Activated CD4-positive, CD25-positive, alpha-beta regulatory T cell treated with anti-CD3 and anti-CD28 coated beads, Interleukin-2, amount 50 U/mL, for 24 hours (primary cell): ENCODE measurements around the gene ZNF516.

Experiments used
- ATAC-seq, 2 donors: fragments of 150-1000 bp; cut with Tn5 transposase; one replicate each; pipeline ENCODE4 v1.10.0; 2021; ENCODE audit warnings: mild to moderate bottlenecking in 1 of 2, moderate library complexity in 1 of 2

The ZNF516 gene

GRCh38 chr18:76398295-76398694, 96.7 kb downstream of the ZNF516 start:
- ATAC-seq: no peak

GRCh38 chr18:76397631-76398030, 97.4 kb downstream of the ZNF516 start:
- no peak for ATAC-seq

GRCh38 chr18:76396792-76397191, 98.2 kb downstream of the ZNF516 start:
- no peak for ATAC-seq

- ATAC-seq: no peak
These were observed 99.4 kb downstream of the ZNF516 start for GRCh38 chr18:76395609-76396008.

GRCh38 chr18:76394780-76395476, 100.1 kb downstream of the ZNF516 start:
- ATAC-seq: no peak

- ATAC-seq: no peak
These were observed 102.7 kb downstream of the ZNF516 start for GRCh38 chr18:76392349-76392748.

- no peak for ATAC-seq
These were observed 103.3 kb downstream of the ZNF516 start for GRCh38 chr18:76391746-76392145.

GRCh38 chr18:76391038-76391437, 104.0 kb downstream of the ZNF516 start:
- no peak for ATAC-seq

GRCh38 chr18:76390452-76391035, 104.5 kb downstream of the ZNF516 start:
- no peak for ATAC-seq

GRCh38 chr18:76389716-76390115, 105.3 kb downstream of the ZNF516 start:
- ATAC-seq: no peak

- no peak for ATAC-seq
These were observed 106.1 kb downstream of the ZNF516 start for GRCh38 chr18:76388891-76389423.

GRCh38 chr18:76388261-76388660, 106.8 kb downstream of the ZNF516 start:
- ATAC-seq: no peak

- no peak for ATAC-seq
These were observed 107.4 kb downstream of the ZNF516 start for GRCh38 chr18:76387608-76388007.

GRCh38 chr18:76386886-76387285, 108.2 kb downstream of the ZNF516 start:
- ATAC-seq: no peak

GRCh38 chr18:76386071-76386470, 109.0 kb downstream of the ZNF516 start:
- ATAC-seq: no peak

- no peak for ATAC-seq
These were observed 109.4 kb downstream of the ZNF516 start for GRCh38 chr18:76385681-76385975.

GRCh38 chr18:76384861-76385680, 110.0 kb downstream of the ZNF516 start:
- ATAC-seq: no peak

- no peak for ATAC-seq
These were observed 110.8 kb downstream of the ZNF516 start for GRCh38 chr18:76384114-76384790.

GRCh38 chr18:76383636-76384035, 111.4 kb downstream of the ZNF516 start:
- ATAC-seq: no peak

GRCh38 chr18:76382275-76382674, 112.8 kb downstream of the ZNF516 start:
- ATAC-seq: no peak

GRCh38 chr18:76380791-76381405, 114.1 kb downstream of the ZNF516 start:
- no peak for ATAC-seq

GRCh38 chr18:76380127-76380729, 114.8 kb downstream of the ZNF516 start:
- ATAC-seq: no peak
